ENCODE results near the gene SLC66A3.
A peak's percentile ranks its signal among the peaks of the same experiment; 100 is the strongest.

SLC66A3 gene

GRCh38 chr2:11155381-11156035 is at the start of gene SLC66A3:
TSS of gene SLC66A3 (plus strand) at chr2:11155467. CDS start at chr2:11155547, 80 bp downstream.
- DNase-seq (ENCODE audit: low spot score): no peak

- DNase-seq (ENCODE audit: low spot score): no peak
Measured at GRCh38 chr2:11109002-11109401, 46.3 kb upstream of the SLC66A3 start.

GRCh38 chr2:11112870-11113428 is 42.3 kb upstream of the SLC66A3 start:
- DNase-seq (ENCODE audit: low spot score): no peak

- no peak for DNase-seq (ENCODE audit: low spot score)
Measured at GRCh38 chr2:11117776-11118175, 37.5 kb upstream of the SLC66A3 start.

- DNase-seq (ENCODE audit: low spot score): no peak
Measured at GRCh38 chr2:11118761-11119160, 36.5 kb upstream of the SLC66A3 start.

GRCh38 chr2:11121099-11121822 is 34.0 kb upstream of the SLC66A3 start:
- no peak for DNase-seq (ENCODE audit: low spot score)

GRCh38 chr2:11121823-11122155 is 33.5 kb upstream of the SLC66A3 start:
- DNase-seq (ENCODE audit: low spot score): no peak

- DNase-seq (ENCODE audit: low spot score): no peak
Measured at GRCh38 chr2:11122380-11122779, 32.9 kb upstream of the SLC66A3 start.

- DNase-seq (ENCODE audit: low spot score): no peak
Measured at GRCh38 chr2:11123001-11123809, 32.1 kb upstream of the SLC66A3 start.

GRCh38 chr2:11123856-11124759 is 31.2 kb upstream of the SLC66A3 start:
- peak; percentile 51 for DNase-seq (ENCODE audit: low spot score)

GRCh38 chr2:11124760-11125068 is 30.6 kb upstream of the SLC66A3 start:
- DNase-seq (ENCODE audit: low spot score): no peak

- no peak for DNase-seq (ENCODE audit: low spot score)
Measured at GRCh38 chr2:11127761-11128160, 27.5 kb upstream of the SLC66A3 start.

GRCh38 chr2:11128243-11128951 is 26.9 kb upstream of the SLC66A3 start:
- no peak for DNase-seq (ENCODE audit: low spot score)

GRCh38 chr2:11129598-11130449 is 25.4 kb upstream of the SLC66A3 start:
- no peak for DNase-seq (ENCODE audit: low spot score)

- no peak for DNase-seq (ENCODE audit: low spot score)
Measured at GRCh38 chr2:11131166-11131920, 23.9 kb upstream of the SLC66A3 start.

- DNase-seq (ENCODE audit: low spot score): no peak
Measured at GRCh38 chr2:11132036-11132671, 23.1 kb upstream of the SLC66A3 start.

- DNase-seq (ENCODE audit: low spot score): peak; percentile 24
Measured at GRCh38 chr2:11133238-11133935, 21.9 kb upstream of the SLC66A3 start.

GRCh38 chr2:11133936-11134320 is 21.3 kb upstream of the SLC66A3 start:
- DNase-seq (ENCODE audit: low spot score): no peak

Data from cerebellar cortex (tissue), 1 donor.